ENCODE measurements around the gene C11orf24.

C11orf24 gene

GRCh38 chr11:68295271-68295670, 23.5 kb upstream of the C11orf24 start (continued):
- no peak for TF ChIP-seq ZBTB17 (tag by site-specific recombination; IDR thresholded peaks at IDR 0.05)
- TF ChIP-seq BCL11A (tag by site-specific recombination; IDR thresholded peaks at IDR 0.05; ENCODE audit: low read depth): no peak
- TF ChIP-seq ZNF747 (tag by site-specific recombination; IDR thresholded peaks at IDR 0.05): no peak

- ChIA-PET POLR2A (no interaction called here), CTCF (interaction anchor here (0.7 to 1.0 kb wide), 3 partner anchors 9 to 1904 kb away, joined by 4 to 6 read pairs (median 6); no protein-coding TSS in a partner anchor)
Observed at GRCh38 chr11:68293708-68294107, 21.9 kb upstream of the C11orf24 start.

More at GRCh38 chr11:68293708-68294107, 21.9 kb upstream of the C11orf24 start:
- TF ChIP-seq ZNF510 (tag by site-specific recombination; IDR thresholded peaks at IDR 0.05; ENCODE audit: insufficient replicate concordance) (no peak), ZSCAN18 (tag by site-specific recombination; IDR thresholded peaks at IDR 0.05) (no peak), KLF1 (tag by site-specific recombination; IDR thresholded peaks at IDR 0.05) (no peak), ZSCAN16 (tag by site-specific recombination; IDR thresholded peaks at IDR 0.05) (no peak), ZNF132 (tag by site-specific recombination; IDR thresholded peaks at IDR 0.05; ENCODE audit: borderline replicate concordance) (no peak), ZNF561 (tag by site-specific recombination; IDR thresholded peaks at IDR 0.05; ENCODE audit: borderline replicate concordance) (no peak), EGR2 (tag by site-specific recombination; IDR thresholded peaks at IDR 0.05; ENCODE audit: low read depth) (no peak), ZNF280C (tag by site-specific recombination; IDR thresholded peaks at IDR 0.05) (no peak), ZNF48 (tag by site-specific recombination; IDR thresholded peaks at IDR 0.05) (no peak), ZNF621 (tag by site-specific recombination; IDR thresholded peaks at IDR 0.05) (no peak), ZNF112 (tag by site-specific recombination; IDR thresholded peaks at IDR 0.05) (no peak), ZNF530 (tag by site-specific recombination; IDR thresholded peaks at IDR 0.05; ENCODE audit: low read depth) (no peak), ZBTB26 (tag by site-specific recombination; optimal IDR thresholded peaks at IDR 0.05) (no peak), TCF7L2 (IDR thresholded peaks at IDR 0.05; ENCODE audit: borderline replicate concordance, low read depth, low read length) (no peak), GLIS2 (tag by site-specific recombination; IDR thresholded peaks at IDR 0.05) (no peak), ZNF560 (tag by site-specific recombination; IDR thresholded peaks at IDR 0.05; ENCODE audit: borderline replicate concordance) (no peak), PRDM4 (tag by site-specific recombination; IDR thresholded peaks at IDR 0.05) (no peak), ZNF146 (tag by site-specific recombination; IDR thresholded peaks at IDR 0.05) (no peak), KLF16 (tag by site-specific recombination; IDR thresholded peaks at IDR 0.05) (no peak)
- H3K27ac ChIP-seq (ENCODE audit: extremely low read depth, low read depth, low read length): no peak overlapping the region
- no peaks in the 10 kb centered on the region for H3K36me3 ChIP-seq (ENCODE audit: control insufficient read depth in 2 of 2, insufficient read depth in 1 of 2, low read length in 2 of 2)
- no peaks in the 10 kb centered on the region for H3K9me3 ChIP-seq (ENCODE audit: control insufficient read depth, insufficient read depth, low read depth, low read length)
- H3K4me3 ChIP-seq (ENCODE audit: low read depth, low read length): no peak overlapping the region
- no peaks in the 10 kb centered on the region for H3K4me1 ChIP-seq (ENCODE audit: control insufficient read depth, insufficient read depth, low read length)

Data from HEK293 (cell line).